ENCODE measurements around the gene ZNF394. TPM values are rescaled to one million over a fixed set of nuclear protein-coding genes. Genes with fewer than 3 reads are reported as not detected.
A peak's percentile ranks its signal among the peaks of the same experiment; 100 is the strongest.

Gene ZNF394
- polyA plus RNA-seq, 1 of the 3 experiments (the other 2 are of a cell fraction): 19.8 TPM

DNA sequence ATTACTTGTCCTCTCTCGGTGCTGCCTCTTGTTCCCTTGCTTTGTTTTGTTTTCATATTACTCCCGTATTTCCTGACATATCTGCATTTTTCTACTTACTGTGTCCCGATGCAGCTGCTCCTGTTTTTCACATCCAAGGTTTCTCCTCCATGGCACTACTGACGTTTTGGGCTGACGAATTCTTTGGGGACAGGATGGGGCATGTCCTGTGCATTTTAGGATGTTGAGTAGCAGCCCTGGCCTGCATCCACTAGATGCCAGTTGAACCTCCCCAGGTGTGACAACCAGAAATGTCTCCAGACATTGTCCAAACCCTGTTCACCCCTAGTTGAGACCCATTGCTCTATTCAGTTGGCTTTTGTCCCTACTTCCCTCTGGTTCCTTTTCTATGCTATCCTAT lies 15.0 kb downstream of the ZNF394 start:
- H4K20me1 ChIP-seq (ENCODE audit: insufficient read depth): no peaks in the 10 kb centered on the region
- H3K79me2 ChIP-seq (ENCODE audit: insufficient read depth): peaks cover 20% of the 10 kb centered on the region; the same call in 1 of the 2 replicates
- H2AFZ ChIP-seq (ENCODE audit: low read depth): no peak overlapping the region
- no peak for DNase-seq
- no peaks in the 10 kb centered on the region for H3K27me3 ChIP-seq (ENCODE audit: insufficient read depth)
- H3K4me2 ChIP-seq: no peak overlapping the region
- ChIA-PET CTCF (no interaction called here), POLR2A (no interaction called here)
- peaks cover 7% of the 10 kb centered on the region for H3F3A ChIP-seq (replicated peaks; ENCODE audit: insufficient read depth)
- no peak overlapping the region for H3K9ac ChIP-seq
- no peak overlapping the region for H3K27ac ChIP-seq (ENCODE audit: low read depth in 2 of 2, low read length in 1 of 2)
- no peak overlapping the region for H3K4me3 ChIP-seq (ENCODE audit: low read depth in 2 of 2, low read length in 1 of 2)
- TF ChIP-seq GATA2 (CRISPR knock-in tag; IDR thresholded peaks at IDR 0.05) (no peak), FOXM1 (IDR thresholded peaks at IDR 0.05; ENCODE audit: low read depth) (no peak), FOXJ3 (CRISPR knock-in tag; IDR thresholded peaks at IDR 0.05) (no peak), RCOR1 (IDR thresholded peaks at IDR 0.05; ENCODE audit: low read length) (no peak), JUND (IDR thresholded peaks at IDR 0.05) (no peak), FOSL2 (IDR thresholded peaks at IDR 0.05; ENCODE audit: borderline replicate concordance, low read depth) (no peak), SMC3 (IDR thresholded peaks at IDR 0.05; ENCODE audit: low read depth, low read length) (no peak), SIN3A (IDR thresholded peaks at IDR 0.05; ENCODE audit: borderline replicate concordance, low read depth, low read length) (no peak), YY1 (IDR thresholded peaks at IDR 0.05; ENCODE audit: low read depth) (no peak), ELF1 (IDR thresholded peaks at IDR 0.05) (no peak)
- TF ChIP-seq, protein P1, sequence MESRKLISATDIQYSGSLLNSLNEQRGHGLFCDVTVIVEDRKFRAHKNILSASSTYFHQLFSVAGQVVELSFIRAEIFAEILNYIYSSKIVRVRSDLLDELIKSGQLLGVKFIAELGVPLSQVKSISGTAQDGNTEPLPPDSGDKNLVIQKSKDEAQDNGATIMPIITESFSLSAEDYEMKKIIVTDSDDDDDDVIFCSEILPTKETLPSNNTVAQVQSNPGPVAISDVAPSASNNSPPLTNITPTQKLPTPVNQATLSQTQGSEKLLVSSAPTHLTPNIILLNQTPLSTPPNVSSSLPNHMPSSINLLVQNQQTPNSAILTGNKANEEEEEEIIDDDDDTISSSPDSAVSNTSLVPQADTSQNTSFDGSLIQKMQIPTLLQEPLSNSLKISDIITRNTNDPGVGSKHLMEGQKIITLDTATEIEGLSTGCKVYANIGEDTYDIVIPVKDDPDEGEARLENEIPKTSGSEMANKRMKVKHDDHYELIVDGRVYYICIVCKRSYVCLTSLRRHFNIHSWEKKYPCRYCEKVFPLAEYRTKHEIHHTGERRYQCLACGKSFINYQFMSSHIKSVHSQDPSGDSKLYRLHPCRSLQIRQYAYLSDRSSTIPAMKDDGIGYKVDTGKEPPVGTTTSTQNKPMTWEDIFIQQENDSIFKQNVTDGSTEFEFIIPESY (IDR thresholded peaks at IDR 0.05; ENCODE audit: borderline replicate concordance, low read depth): no peak
- TF ChIP-seq, protein P2, sequence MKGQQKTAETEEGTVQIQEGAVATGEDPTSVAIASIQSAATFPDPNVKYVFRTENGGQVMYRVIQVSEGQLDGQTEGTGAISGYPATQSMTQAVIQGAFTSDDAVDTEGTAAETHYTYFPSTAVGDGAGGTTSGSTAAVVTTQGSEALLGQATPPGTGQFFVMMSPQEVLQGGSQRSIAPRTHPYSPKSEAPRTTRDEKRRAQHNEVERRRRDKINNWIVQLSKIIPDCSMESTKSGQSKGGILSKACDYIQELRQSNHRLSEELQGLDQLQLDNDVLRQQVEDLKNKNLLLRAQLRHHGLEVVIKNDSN (IDR thresholded peaks at IDR 0.05; ENCODE audit: borderline replicate concordance, low read depth): no peak
- H3K9me3 ChIP-seq: no peaks in the 10 kb centered on the region
- no peaks in the 10 kb centered on the region for H3K9me2 ChIP-seq
- no peaks in the 10 kb centered on the region; a peak in 1 of 4 replicates for H3K4me1 ChIP-seq (ENCODE audit: control insufficient read depth in 1 of 2, insufficient read depth in 2 of 2, low read depth in 1 of 2, low read length in 1 of 2)
- WGBS (ENCODE audit: low lambda C conversion rate): 93% methylated on average over 5 of the region's 5 CpGs
- H3K36me3 ChIP-seq (replicated peaks in 1 of 2; ENCODE audit: control insufficient read depth in 1 of 2, insufficient read depth in 2 of 2, low read length in 1 of 2): peaks cover 20 to 40% of the 10 kb centered on the region in 2 experiments

DNA sequence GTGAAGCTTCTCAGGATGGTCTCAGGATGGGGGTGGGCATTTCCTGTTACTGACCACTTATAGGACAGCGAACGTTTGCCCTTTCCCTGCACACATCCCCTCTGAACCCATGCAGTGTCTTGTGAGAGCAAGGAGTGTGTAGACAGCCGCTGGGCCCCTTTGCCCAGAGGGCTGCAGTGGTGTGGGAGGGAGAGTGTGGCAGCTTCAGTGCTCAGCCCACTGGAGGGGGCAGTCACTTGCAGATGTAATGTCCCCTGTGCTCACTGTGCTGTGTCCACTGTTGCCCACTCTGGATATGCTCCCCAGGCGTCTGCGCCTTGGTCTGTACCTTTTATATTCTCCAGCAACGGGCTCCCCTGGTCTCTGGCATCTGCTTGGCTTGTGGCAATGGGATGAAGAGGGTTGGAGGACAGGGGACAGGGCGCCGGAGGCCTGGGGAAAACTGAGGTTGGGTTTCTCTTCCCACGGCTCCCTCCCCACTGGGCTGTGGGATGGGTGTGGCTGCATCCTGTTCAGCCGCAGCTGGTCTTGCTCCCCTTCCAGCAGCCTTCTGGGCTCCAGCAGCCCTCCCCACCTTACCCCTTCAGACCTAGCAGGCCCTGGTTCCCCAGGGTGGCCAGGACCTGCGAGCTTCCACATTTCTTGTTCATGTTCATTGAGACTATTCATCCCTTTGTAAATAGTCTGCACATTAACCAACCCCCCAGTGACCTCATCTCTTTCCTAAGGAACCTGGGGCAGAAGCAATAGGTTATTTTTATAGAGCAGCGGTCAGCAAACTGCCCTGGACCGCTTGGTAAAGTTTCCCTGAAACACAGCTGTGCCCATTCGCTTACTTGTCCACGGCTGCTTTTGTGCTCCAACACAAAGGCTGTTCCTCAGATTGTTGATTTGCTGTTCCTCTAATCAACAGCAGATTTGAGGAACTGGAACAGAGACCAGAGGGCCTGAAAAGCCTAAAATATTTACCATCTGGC lies 21.3 kb downstream of the ZNF394 start:
- Histone ChIP-seq H3F3A (replicated peaks; ENCODE audit: insufficient read depth) (no peaks in the 10 kb centered on the region), H3K9me3 (no peaks in the 10 kb centered on the region), H4K20me1 (ENCODE audit: insufficient read depth) (peaks cover 3% of the 10 kb centered on the region; the same call in 1 of the 2 replicates), H3K79me2 (ENCODE audit: insufficient read depth) (peaks cover 75% of the 10 kb centered on the region), H3K27ac (ENCODE audit: low read depth in 2 of 2, low read length in 1 of 2) (peak overlapping the region in 1 of 2 experiments; percentile 2; a peak in 1 of 4 replicates), H3K27me3 (ENCODE audit: insufficient read depth) (no peaks in the 10 kb centered on the region), H3K4me1 (ENCODE audit: control insufficient read depth in 1 of 2, insufficient read depth in 2 of 2, low read depth in 1 of 2, low read length in 1 of 2) (peaks cover 4 to 8% of the 10 kb centered on the region in 2 experiments; a peak in 2 of 4 replicates), H3K9ac (no peak overlapping the region), H2AFZ (ENCODE audit: low read depth) (no peak overlapping the region), H3K4me2 (no peak overlapping the region), H3K9me2 (no peaks in the 10 kb centered on the region), H3K4me3 (ENCODE audit: low read depth in 2 of 2, low read length in 1 of 2) (no peak overlapping the region), H3K36me3 (replicated peaks in 1 of 2; ENCODE audit: control insufficient read depth in 1 of 2, insufficient read depth in 2 of 2, low read length in 1 of 2) (peaks cover 28 to 38% of the 10 kb centered on the region in 2 experiments)
- ChIA-PET CTCF (interaction anchor here (0.8 to 1.2 kb wide), 3 partner anchors 11 to 45 kb away, joined by 3 read pairs; no protein-coding TSS in a partner anchor), POLR2A (no interaction called here)
- no peak for DNase-seq
- WGBS (ENCODE audit: low lambda C conversion rate): 92% methylated on average over 14 of the region's 15 CpGs
- TF ChIP-seq ELF1 (IDR thresholded peaks at IDR 0.05) (no peak), FOSL2 (IDR thresholded peaks at IDR 0.05; ENCODE audit: borderline replicate concordance, low read depth) (no peak), POLR2AphosphoS5 (IDR thresholded peaks at IDR 0.05; ENCODE audit: low read depth, low read length) (no peak), NFIC (IDR thresholded peaks at IDR 0.05; ENCODE audit: borderline replicate concordance) (no peak), GATA2 (CRISPR knock-in tag; IDR thresholded peaks at IDR 0.05) (no peak), TCF12 (IDR thresholded peaks at IDR 0.05) (no peak), MEF2A (IDR thresholded peaks at IDR 0.05; ENCODE audit: borderline replicate concordance, low read depth) (no peak), EZH2phosphoT487 (IDR thresholded peaks at IDR 0.05; ENCODE audit: borderline replicate concordance, low read depth) (no peak), YY1 (IDR thresholded peaks at IDR 0.05; ENCODE audit: low read depth) (no peak), FOXM1 (IDR thresholded peaks at IDR 0.05; ENCODE audit: low read depth) (no peak), JUND (IDR thresholded peaks at IDR 0.05) (no peak)
- TF ChIP-seq, protein P3, sequence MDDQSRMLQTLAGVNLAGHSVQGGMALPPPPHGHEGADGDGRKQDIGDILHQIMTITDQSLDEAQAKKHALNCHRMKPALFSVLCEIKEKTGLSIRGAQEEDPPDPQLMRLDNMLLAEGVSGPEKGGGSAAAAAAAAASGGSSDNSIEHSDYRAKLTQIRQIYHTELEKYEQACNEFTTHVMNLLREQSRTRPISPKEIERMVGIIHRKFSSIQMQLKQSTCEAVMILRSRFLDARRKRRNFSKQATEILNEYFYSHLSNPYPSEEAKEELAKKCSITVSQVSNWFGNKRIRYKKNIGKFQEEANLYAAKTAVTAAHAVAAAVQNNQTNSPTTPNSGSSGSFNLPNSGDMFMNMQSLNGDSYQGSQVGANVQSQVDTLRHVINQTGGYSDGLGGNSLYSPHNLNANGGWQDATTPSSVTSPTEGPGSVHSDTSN (IDR thresholded peaks at IDR 0.05): no peak
- TF ChIP-seq, protein P4, sequence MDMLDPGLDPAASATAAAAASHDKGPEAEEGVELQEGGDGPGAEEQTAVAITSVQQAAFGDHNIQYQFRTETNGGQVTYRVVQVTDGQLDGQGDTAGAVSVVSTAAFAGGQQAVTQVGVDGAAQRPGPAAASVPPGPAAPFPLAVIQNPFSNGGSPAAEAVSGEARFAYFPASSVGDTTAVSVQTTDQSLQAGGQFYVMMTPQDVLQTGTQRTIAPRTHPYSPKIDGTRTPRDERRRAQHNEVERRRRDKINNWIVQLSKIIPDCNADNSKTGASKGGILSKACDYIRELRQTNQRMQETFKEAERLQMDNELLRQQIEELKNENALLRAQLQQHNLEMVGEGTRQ (IDR thresholded peaks at IDR 0.05; ENCODE audit: borderline replicate concordance, low read depth, low read length): no peak
- TF ChIP-seq, protein P5, sequence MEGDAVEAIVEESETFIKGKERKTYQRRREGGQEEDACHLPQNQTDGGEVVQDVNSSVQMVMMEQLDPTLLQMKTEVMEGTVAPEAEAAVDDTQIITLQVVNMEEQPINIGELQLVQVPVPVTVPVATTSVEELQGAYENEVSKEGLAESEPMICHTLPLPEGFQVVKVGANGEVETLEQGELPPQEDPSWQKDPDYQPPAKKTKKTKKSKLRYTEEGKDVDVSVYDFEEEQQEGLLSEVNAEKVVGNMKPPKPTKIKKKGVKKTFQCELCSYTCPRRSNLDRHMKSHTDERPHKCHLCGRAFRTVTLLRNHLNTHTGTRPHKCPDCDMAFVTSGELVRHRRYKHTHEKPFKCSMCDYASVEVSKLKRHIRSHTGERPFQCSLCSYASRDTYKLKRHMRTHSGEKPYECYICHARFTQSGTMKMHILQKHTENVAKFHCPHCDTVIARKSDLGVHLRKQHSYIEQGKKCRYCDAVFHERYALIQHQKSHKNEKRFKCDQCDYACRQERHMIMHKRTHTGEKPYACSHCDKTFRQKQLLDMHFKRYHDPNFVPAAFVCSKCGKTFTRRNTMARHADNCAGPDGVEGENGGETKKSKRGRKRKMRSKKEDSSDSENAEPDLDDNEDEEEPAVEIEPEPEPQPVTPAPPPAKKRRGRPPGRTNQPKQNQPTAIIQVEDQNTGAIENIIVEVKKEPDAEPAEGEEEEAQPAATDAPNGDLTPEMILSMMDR (IDR thresholded peaks at IDR 0.05): no peak
